ENCODE results near the gene CPNE5. TPM values are rescaled to one million over a fixed set of nuclear protein-coding genes. Genes with fewer than 3 reads are reported as not detected.
A peak's percentile ranks its signal among the peaks of the same experiment; 100 is the strongest.
"Not testable (repeated sequence)": the region's sequence is repeated elsewhere in the genome, so short reads cannot be mapped to it uniquely, and the experiment has no call there.

Gene CPNE5
- total RNA-seq, 2 donors from 2014 or later, result 5.2 to 5.4 TPM

- peak; percentile 85 for DNase-seq (ENCODE audit: low spot score)
- intact Hi-C loops (cut with DNase I), result loop anchor here in 1 of 2 donors (5.0 kb wide), 1 partner anchor 42 kb away; no protein-coding TSS in a partner anchor
These were observed 114.5 kb downstream of the CPNE5 start for GRCh38 chr6:36724514-36725390.

GRCh38 chr6:36723992-36724391 is 115.3 kb downstream of the CPNE5 start:
- intact Hi-C loops (cut with DNase I); DNase-seq (ENCODE audit: low spot score): not testable (repeated sequence)

GRCh38 chr6:36722879-36723278 is 116.4 kb downstream of the CPNE5 start:
- intact Hi-C loops (cut with DNase I), result no loop called here

GRCh38 chr6:36722365-36722764 is 116.9 kb downstream of the CPNE5 start:
- intact Hi-C loops (cut with DNase I), result no loop called here

More at GRCh38 chr6:36722879-36723278, 116.4 kb downstream of the CPNE5 start:
- DNase-seq (ENCODE audit: low spot score), result no peak

GRCh38 chr6:36721369-36722140 is 117.7 kb downstream of the CPNE5 start:
- peak; percentile 79 for DNase-seq (ENCODE audit: low spot score)
- intact Hi-C loops (cut with DNase I), result no loop called here

More at GRCh38 chr6:36722365-36722764, 116.9 kb downstream of the CPNE5 start:
- peak; percentile 74 for DNase-seq (ENCODE audit: low spot score)

- peak; percentile 60 for DNase-seq (ENCODE audit: low spot score)
- intact Hi-C loops (cut with DNase I), result no loop called here
These were observed 118.7 kb downstream of the CPNE5 start for GRCh38 chr6:36720251-36721141.

GRCh38 chr6:36719126-36719525 is 120.1 kb downstream of the CPNE5 start:
- intact Hi-C loops (cut with DNase I), result no loop called here
- peak; percentile 36 for DNase-seq (ENCODE audit: low spot score)

GRCh38 chr6:36718560-36718959 is 120.7 kb downstream of the CPNE5 start:
- intact Hi-C loops (cut with DNase I), result no loop called here
- peak; percentile 38 for DNase-seq (ENCODE audit: low spot score)

- intact Hi-C loops (cut with DNase I), result no loop called here
- peak; percentile 64 for DNase-seq (ENCODE audit: low spot score)
These were observed 121.2 kb downstream of the CPNE5 start for GRCh38 chr6:36717871-36718540.

- DNase-seq (ENCODE audit: low spot score), result peak; percentile 62
- intact Hi-C loops (cut with DNase I), result no loop called here
These were observed 121.9 kb downstream of the CPNE5 start for GRCh38 chr6:36717231-36717825.

GRCh38 chr6:36716476-36717093 is 122.7 kb downstream of the CPNE5 start:
- peak; percentile 42 for DNase-seq (ENCODE audit: low spot score)
- intact Hi-C loops (cut with DNase I), result no loop called here

GRCh38 chr6:36715469-36715868 is 123.8 kb downstream of the CPNE5 start:
- intact Hi-C loops (cut with DNase I), result no loop called here
- peak; percentile 60 for DNase-seq (ENCODE audit: low spot score)

GRCh38 chr6:36714511-36714910 is 124.7 kb downstream of the CPNE5 start:
- intact Hi-C loops (cut with DNase I), result no loop called here
- peak; percentile 65 for DNase-seq (ENCODE audit: low spot score)

- intact Hi-C loops (cut with DNase I), result no loop called here
- peak; percentile 34 for DNase-seq (ENCODE audit: low spot score)
These were observed 125.4 kb downstream of the CPNE5 start for GRCh38 chr6:36713846-36714245.

- DNase-seq (ENCODE audit: low spot score), result no peak
- intact Hi-C loops (cut with DNase I), result no loop called here
These were observed 126.4 kb downstream of the CPNE5 start for GRCh38 chr6:36712816-36713215.

- intact Hi-C loops (cut with DNase I), result no loop called here
- DNase-seq (ENCODE audit: low spot score), result no peak
These were observed 132.9 kb downstream of the CPNE5 start for GRCh38 chr6:36706339-36706738.

- not testable (repeated sequence) for DNase-seq (ENCODE audit: low spot score)
- intact Hi-C loops (cut with DNase I), result loop anchor here in 1 of 2 donors (5.0 kb wide), 1 partner anchor 47 kb away; no protein-coding TSS in a partner anchor
These were observed 134.2 kb downstream of the CPNE5 start for GRCh38 chr6:36704961-36705577.

All from posterior vena cava (tissue), 2 donors.